GM12878 (cell line): ENCODE measurements around the gene ATG10. TPM values are rescaled to one million over a fixed set of nuclear protein-coding genes. Genes with fewer than 3 reads are reported as not detected.

Experiments used
- ATAC-seq: fragments of 200-7000 bp; cut with Tn5 transposase; 3 replicates; pipeline ENCODE4 v1.9.1; 2020; ENCODE audit warnings: mild to moderate bottlenecking, moderate library complexity
- BruUV-seq: library from RNA; stranded (reverse); fragments of 400-500 nt; replicated peaks from 2 replicates; lab custom pipeline; 2021; lab: Mats Ljungman, UMichigan
- CTCF ChIA-PET: fragments of 300-600 bp; sonication (Branson Sonifier 250); formaldehyde crosslinking; extraction: SDS; loops from one replicate; lab custom pipeline; 2021; ENCODE audit warnings: inconsistent platforms; lab: Yijun Ruan, JAX
- POLR2A ChIA-PET: fragments of 350-600 bp; formaldehyde crosslinking; extraction: SDS; loops from one replicate; lab custom pipeline; 2021; ENCODE audit warnings: inconsistent platforms; lab: Charles Lee
- RAD21 ChIA-PET: fragments of 300-600 bp; sonication (Branson Sonifier 250); formaldehyde crosslinking; loops from one replicate; lab custom pipeline; 2023; ENCODE audit warnings: antibody characterized with exemption; ENCODE audit not compliant: unreplicated experiment; lab: Charles Lee
- SMC1A ChIA-PET: fragments of 300-600 bp; sonication (Branson Sonifier 250); formaldehyde crosslinking; loops from one replicate; lab custom pipeline; 2023; ENCODE audit not compliant: unreplicated experiment, uncharacterized antibody; lab: Charles Lee
- DNase-seq: peaks from one replicate; pipeline ENCODE4 v3.0.0-alpha.2; 2011; ENCODE audit warnings: low read depth, low spot score
- FAIRE-seq: peaks from 3 replicates; lab custom pipeline; 2011; peaks lifted over from hg19 to GRCh38; lab: Jason Lieb, UNC
- H2AFZ ChIP-seq: 2 replicates; pipeline ENCODE4 v1.6.0; 2011; ENCODE audit warnings: low read depth, low read length, control low read depth; ENCODE audit not compliant: control insufficient read depth
- H3K27ac ChIP-seq: 2 replicates; pipeline ENCODE4 v1.5.1; 2011; ENCODE audit warnings: control low read depth; ENCODE audit not compliant: control insufficient read depth, insufficient read depth
- H3K27me3 ChIP-seq, 2 experiments: replicated peaks in 1 of 2; 2 replicates each; pipeline versions ENCODE4 v1.6.0 to v1.6.1; 2011; ENCODE audit warnings: low read length in 1 of 2; ENCODE audit not compliant: control insufficient read depth in 2 of 2, insufficient read depth in 2 of 2
- H3K36me3 ChIP-seq, 2 experiments: 2 replicates each; pipeline ENCODE4 v1.5.1; 2011; ENCODE audit warnings: low read length in 1 of 2; ENCODE audit not compliant: control insufficient read depth in 2 of 2, insufficient read depth in 2 of 2
- H3K4me1 ChIP-seq: 2 replicates; pipeline ENCODE4 v1.6.1; 2011; ENCODE audit warnings: mild to moderate bottlenecking, low read length, moderate library complexity, mixed read lengths; ENCODE audit not compliant: control insufficient read depth, insufficient read depth
- H3K4me2 ChIP-seq: 2 replicates; pipeline ENCODE4 v1.6.0; 2011; ENCODE audit warnings: control low read depth; ENCODE audit not compliant: control insufficient read depth, insufficient read depth
- H3K4me3 ChIP-seq: fragments of 200-600 bp; sonication (generic); 2 replicates; pipeline ENCODE4 v1.5.1; 2016
- H3K79me2 ChIP-seq: 2 replicates; pipeline ENCODE4 v1.6.0; 2011; ENCODE audit warnings: low read length; ENCODE audit not compliant: control insufficient read depth, insufficient read depth
- H3K9ac ChIP-seq: 2 replicates; pipeline ENCODE4 v1.8.0; 2011; ENCODE audit warnings: low read length, control low read depth, mixed read lengths; ENCODE audit not compliant: control insufficient read depth, insufficient read depth
- H3K9me3 ChIP-seq: replicated peaks from 3 replicates; pipeline ENCODE4 v1.5.1; 2011; ENCODE audit warnings: mild to moderate bottlenecking, low read length; ENCODE audit not compliant: control insufficient read depth, insufficient read depth
- H4K20me1 ChIP-seq: 2 replicates; pipeline ENCODE4 v1.6.0; 2011; ENCODE audit not compliant: control insufficient read depth, insufficient read depth
- BCLAF1 ChIP-seq: fragments of 450-650 bp; IDR thresholded peaks from 2 replicates; pipeline ENCODE4 v1.6.1; 2017; ENCODE audit warnings: antibody characterized with exemption, mild to moderate bottlenecking, moderate library complexity
- NR2C1 ChIP-seq: fragments of 450-650 bp; IDR thresholded peaks from 2 replicates; pipeline ENCODE4 v1.6.1; 2017; ENCODE audit warnings: antibody characterized with exemption, mild to moderate bottlenecking, moderate library complexity
- NR2F1 ChIP-seq: fragments of 450-650 bp; conservative IDR thresholded peaks from 2 replicates; pipeline ENCODE4 v1.6.1; 2017; ENCODE audit warnings: mild to moderate bottlenecking
- RCOR1 ChIP-seq: conservative IDR thresholded peaks from 2 replicates; pipeline ENCODE4 v1.6.1; 2012; ENCODE audit warnings: low read depth, low read length, improper control_type of control experiment
- ZNF687 ChIP-seq: fragments of 450-650 bp; IDR thresholded peaks from 2 replicates; pipeline ENCODE4 v1.6.1; 2017; ENCODE audit warnings: mild to moderate bottlenecking, moderate library complexity
- WGBS: methylation state at CpG from one replicate; pipeline ENCODE4 v1.1.6; 2016; ENCODE audit warnings: low lambda C conversion rate; ENCODE audit not compliant: insufficient replicate concordance, insufficient coverage; ENCODE audit errors: missing lambda C conversion rate; 5-methylcytosine and 5-hydroxymethylcytosine counted together
- in situ Hi-C: fragments of 300-500 bp; cut with MboI; formaldehyde crosslinking; loops from 9 replicates; pipeline ENCODE4 v1.14.3; 2018; ENCODE audit warnings: mixed read lengths
- intact Hi-C: fragments of 100-400 bp; cut with micrococcal nuclease; formaldehyde crosslinking; loops from one replicate; pipeline ENCODE4 v1.14.2; 2022; ENCODE audit not compliant: unreplicated experiment
- polyA plus RNA-seq, 11 experiments: library from polyadenylated mRNA; depleted of rRNA in 4 of 11; unstranded in 6 of 11; stranded (reverse) in 5 of 11; fragments of >200 nt; fragmentation: Nextera tagmentation in 4 of 11; fragmentation: Illumina TruSeq in 1 of 11; extraction: Ambion mirVana in 4 of 11; extraction: Trizol in 1 of 11; gene quantifications; 1 replicate in 1 of 11; 2 replicates in 10 of 11; pipeline versions ENCODE4 v1.2.1 to v1.2.3, GENCODE V29; 2011 to 2016; ENCODE audit warnings: inconsistent platforms in 2 of 11, missing spikeins in 2 of 11, low read depth in 1 of 11
- total RNA-seq, 4 experiments: library from RNA; depleted of rRNA in 3 of 4; stranded (reverse); fragments of >200 nt in 3 of 4; fragmentation: Illumina TruSeq in 1 of 4; extraction: Trizol in 1 of 4; gene quantifications; 2 replicates each; pipeline versions ENCODE4 v1.2.1 to v1.2.3, GENCODE V29; 2013 to 2021

The ATG10 gene
- total and polyA plus RNA-seq, 10 of the 15 experiments (the other 5 are each of a cell fraction or from before 2014, with no cell fraction given) = 3.8 to 14.4 (median 6.5) TPM

GRCh38 chr5:82072138-82072537, 100.3 kb downstream of the ATG10 start (continued):
- no peak for TF ChIP-seq ZNF687
- no peak for TF ChIP-seq RCOR1
- TF ChIP-seq, all 136 proteins: peak for 0

GRCh38 chr5:82073179-82073578, 101.4 kb downstream of the ATG10 start:
- Histone ChIP-seq H3K79me2 (no peaks in the 10 kb centered on the region), H3K27me3 (no peaks in the 10 kb centered on the region), H4K20me1 (no peaks in the 10 kb centered on the region)
- RAD21 ChIA-PET = interaction anchor here (0.7 to 0.8 kb wide), 2 partner anchors 93 to 164 kb away, joined by 3 to 4 read pairs; no protein-coding TSS in a partner anchor
- no peak for TF ChIP-seq BCLAF1
- TF ChIP-seq NR2F1 = peak; percentile 70
- TF ChIP-seq NR2C1 = peak; percentile 55; the same call in 1 of the 2 replicates
- TF ChIP-seq, all 136 proteins: peak for 2
- ATAC-seq (peak; percentile 62), DNase-seq (no peak), FAIRE-seq (no peak)
- SMC1A ChIA-PET = interaction anchor here (0.6 to 2.4 kb wide), 5 partner anchors 12 to 91 kb away, joined by 3 to 6 read pairs (median 4); no protein-coding TSS in a partner anchor
- Histone ChIP-seq H3K27ac (no peak overlapping the region), H3K4me1 (no peaks in the 10 kb centered on the region), H3K4me2 (no peak overlapping the region), H2AFZ (no peak overlapping the region), H3K4me3 (no peak overlapping the region), H3K9ac (no peak overlapping the region), H3K36me3 (no peaks in the 10 kb centered on the region), H3K9me3 (no peaks in the 10 kb centered on the region)
- POLR2A ChIA-PET = no interaction called here
- CTCF ChIA-PET = no interaction called here
- intact Hi-C loops = no loop called here
- 96% methylated on average over 1 of the region's 1 CpG for WGBS
- no TSS peak for BruUV-seq
- in situ Hi-C loops = no loop called here
